IPS-NIHi11 (cell line): Measurements from ENCODE around the gene KRTCAP2.

Source experiments
- DNase-seq: peaks from one replicate; pipeline ENCODE4 v3.0.0; 2012; ENCODE audit warnings: mixed read lengths, low spot score

KRTCAP2 gene

DNA sequence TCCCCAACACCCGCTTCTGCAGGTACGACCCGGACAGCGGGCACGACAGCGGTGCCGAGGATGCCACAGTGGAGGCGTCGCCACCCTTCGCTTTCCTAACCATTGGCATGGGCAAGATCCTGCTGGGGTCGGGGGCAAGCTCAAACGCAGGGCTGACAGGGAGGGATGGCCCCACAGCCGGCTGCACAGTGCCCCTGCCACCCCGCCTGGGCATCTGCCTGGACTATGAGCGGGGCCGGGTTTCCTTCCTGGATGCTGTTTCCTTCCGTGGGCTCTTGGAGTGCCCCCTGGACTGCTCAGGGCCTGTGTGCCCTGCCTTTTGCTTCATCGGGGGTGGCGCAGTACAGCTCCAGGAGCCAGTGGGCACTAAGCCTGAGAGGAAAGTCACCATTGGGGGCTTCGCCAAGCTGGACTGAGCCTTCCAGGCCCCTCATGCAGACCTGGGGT is 10.7 kb upstream of the KRTCAP2 start:
- DNase-seq = no peak

DNA sequence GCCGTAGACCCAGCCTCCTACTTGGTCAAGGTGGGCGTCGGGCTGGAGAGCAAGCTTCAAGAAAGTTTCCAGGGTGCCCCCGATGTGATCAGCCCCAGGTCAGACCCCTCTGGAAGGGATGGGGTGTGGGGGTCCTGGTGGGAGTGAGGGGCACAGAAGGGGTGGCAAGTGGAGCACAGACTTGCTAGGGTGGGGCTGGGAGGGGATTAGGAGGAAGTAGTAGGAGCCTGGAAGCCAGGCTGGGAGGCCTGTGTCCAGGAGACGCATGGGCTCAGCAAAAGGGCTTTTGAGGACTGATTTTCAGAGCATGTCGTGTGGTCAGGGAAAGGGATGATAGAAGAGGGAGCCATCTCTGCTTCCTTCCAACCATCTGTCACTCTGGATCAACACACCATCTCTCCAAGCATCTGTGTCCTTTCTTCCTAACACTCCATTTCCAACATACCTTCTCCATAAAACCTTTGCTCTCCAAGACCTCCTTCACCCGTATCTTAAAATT is 9.0 kb upstream of the KRTCAP2 start:
- DNase-seq = no peak

DNA sequence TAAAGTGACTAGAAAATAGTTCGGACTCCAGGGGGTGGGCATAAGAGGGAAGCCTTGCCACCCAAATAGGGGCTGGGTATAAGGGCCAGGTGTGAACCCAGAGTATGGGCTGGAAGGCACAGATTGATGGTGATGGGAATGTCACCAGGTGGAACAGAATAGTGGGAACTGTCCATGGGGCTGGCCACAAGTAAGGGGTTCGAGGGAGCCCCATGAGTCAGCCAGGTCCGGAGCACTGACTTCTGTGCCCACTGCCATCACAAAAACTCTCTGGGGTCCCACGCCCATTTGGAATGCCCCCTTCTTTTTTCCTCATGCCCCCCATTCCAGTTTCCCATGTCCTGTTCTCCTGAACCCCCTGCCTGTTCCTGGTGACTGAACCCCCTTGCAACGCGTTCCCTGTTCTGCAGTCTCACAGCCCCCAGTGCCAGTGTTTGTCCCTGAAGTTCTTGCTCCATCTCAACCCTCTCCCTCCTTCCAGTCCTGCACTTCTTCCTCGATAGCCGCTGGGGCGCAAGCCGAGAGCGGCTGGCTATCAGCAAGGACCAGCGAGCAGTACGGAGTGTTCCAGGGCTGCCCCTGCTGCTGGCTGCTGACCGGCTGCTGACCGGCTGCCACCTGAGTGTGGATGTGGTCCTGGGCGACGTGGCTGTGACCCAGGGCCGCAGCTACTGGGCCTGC is 8.4 kb upstream of the KRTCAP2 start:
- DNase-seq = no peak

DNA sequence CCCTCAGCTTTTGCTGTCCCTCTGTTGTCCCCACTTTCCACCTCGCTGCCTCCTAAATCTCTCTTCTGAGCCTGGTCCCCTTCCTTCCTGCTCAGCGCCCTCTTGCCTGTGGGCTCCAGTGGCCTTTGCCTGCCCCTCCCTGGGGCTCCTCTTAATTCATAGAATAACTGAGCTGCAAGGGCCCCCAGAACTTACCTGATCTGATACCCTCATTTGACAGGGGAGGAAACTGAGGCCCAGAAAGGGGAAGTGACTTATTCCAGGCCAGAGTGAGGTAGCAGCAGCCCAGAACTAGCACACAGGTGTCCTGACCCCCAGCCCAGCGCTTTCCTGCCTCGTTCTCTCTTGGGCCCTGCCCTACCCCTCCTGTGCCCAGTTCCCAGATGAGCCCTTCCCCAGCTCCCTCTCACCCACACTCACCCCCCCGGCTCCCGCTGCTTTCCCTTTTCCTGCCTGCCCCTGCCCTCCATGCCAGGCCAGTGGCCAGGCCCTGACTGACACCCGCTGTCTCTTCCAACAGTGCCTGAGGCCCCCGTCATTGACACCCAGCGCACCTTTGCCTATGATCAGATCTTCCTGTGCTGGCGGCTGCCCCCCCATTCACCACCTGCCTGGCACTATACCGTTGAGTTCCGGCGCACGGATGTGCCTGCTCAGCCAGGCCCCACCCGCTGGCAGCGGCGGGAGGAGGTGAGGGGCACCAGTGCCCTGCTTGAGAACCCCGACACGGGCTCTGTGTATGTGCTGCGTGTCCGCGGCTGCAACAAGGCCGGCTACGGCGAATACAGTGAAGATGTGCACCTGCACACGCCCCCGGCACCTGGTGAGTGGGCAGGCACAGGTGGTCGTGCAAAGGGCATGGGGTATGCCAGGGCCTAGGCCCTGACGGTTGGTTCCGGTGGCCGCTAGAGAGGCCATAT is 6.3 kb upstream of the KRTCAP2 start:
- no peak for DNase-seq

DNA sequence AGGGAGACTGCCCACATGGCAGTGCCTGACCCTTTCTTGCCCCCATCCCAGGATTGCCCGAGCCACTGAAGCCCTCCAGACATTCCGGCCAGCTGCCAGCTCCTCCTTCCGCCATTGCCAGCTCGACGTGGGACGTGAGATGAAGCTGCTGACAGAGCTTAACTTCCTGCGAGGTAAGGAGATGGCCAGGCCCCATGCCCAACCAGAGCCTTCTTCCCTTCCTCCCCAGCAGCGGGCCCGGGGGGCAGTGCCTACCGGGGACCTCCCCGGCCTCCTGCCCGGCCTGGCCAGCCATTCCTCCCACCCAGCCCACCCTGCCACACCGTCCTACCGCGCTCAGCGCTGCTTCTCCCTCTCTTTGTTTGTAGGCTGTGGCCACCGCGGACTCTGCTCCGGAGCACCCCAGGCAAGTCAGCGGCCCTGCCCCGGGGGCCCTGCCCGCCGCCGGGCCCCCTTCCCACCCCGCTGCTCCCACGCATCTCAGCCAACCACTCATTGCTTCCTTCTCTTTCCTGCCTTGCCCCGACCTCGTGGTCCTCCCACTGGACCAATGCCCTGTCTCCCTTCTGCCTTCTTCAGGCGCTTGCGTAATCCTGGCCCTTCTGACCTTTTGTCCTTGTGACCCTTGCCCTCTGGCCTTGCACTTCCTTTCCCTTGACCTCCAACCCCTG is 5.5 kb upstream of the KRTCAP2 start:
- DNase-seq = no peak

DNA sequence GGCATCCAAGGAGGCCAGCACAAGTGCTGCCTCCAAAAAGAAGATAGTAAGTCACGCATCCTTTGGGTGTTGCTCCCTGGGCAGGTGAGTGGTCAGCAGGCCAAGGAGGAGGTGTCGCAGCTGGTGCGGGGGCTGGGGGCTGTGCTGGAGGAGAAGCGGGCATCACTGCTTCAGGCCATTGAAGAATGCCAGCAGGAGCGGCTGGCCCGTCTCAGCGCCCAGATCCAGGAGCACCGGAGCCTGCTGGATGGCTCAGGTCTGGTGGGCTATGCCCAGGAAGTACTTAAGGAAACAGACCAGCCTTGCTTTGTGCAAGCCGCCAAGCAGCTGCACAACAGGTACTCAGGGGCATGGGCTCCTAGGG is 4.8 kb upstream of the KRTCAP2 start:
- no peak for DNase-seq

DNA sequence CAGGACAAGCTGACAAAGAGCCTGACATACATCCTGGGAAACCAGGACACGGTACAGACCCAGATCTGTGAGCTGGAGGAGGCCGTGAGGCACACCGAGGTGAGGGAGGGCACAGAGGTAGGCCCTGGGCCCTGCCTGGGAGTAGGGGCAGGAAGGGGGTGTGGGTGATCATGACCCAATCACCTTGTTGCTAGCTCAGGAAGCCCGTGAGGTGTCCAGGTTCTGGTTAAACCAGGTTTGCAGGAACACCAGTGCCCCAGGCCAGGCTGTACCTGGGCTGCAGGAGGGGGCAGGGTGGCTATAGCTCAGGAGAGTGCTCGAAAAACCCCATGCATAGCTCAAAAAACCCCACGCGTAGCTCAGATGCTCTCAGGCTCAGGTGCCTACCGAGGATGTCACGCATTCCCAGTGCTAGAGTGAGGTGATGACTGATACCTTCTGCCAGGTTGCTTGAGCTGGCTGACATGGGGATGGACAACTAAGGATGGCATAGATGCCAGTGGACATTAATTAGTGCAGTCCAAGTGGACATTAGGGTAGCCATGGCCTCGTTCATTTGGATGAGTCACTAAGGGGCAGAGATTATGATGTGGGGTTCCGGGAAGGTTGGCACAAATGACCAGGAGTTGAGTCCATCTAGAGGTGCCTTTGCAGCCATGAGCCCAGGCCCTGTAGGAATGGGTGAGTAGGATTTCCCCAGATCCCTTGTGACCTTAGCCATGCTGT is 4.3 kb upstream of the KRTCAP2 start:
- DNase-seq = no peak

DNA sequence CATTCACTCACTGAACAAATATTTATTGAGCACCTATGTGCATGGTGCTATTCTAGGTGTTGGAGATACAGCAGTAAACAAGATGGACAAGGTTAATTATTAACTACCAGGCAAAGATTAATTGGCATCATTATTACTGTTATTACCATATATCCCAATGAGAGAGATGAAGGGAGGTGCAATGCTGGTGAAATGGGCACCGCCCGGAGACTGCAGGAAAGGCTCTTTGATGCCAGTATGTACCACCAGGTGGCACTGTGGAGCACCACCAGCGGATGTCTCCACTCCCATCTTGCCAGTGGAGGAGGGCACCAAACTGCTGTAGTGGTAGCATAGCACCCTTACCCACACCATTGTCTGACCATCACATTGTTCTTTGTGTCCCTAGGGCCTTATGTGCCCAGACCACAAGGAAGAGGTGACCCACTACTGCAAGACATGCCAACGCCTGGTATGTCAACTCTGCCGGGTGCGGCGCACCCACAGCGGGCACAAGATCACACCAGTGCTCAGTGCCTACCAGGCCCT is 3.5 kb upstream of the KRTCAP2 start:
- DNase-seq = peak; percentile 93

DNA sequence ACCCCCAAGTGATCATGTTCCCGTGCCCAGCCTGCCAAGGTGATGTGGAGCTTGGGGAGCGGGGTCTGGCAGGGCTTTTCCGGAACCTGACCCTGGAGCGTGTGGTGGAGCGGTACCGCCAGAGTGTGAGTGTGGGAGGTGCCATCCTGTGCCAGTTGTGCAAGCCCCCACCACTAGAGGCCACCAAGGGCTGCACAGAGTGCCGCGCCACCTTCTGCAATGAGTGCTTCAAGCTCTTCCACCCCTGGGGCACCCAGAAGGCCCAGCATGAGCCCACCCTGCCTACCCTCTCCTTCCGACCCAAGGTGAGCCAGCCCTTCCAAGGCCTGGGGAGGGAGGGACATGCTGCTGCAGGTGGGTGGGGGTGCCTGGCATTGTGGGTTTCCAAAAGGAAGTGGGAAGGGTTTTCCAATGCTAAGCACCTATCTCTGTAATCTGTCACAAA is 2.8 kb upstream of the KRTCAP2 start:
- DNase-seq = no peak

DNA sequence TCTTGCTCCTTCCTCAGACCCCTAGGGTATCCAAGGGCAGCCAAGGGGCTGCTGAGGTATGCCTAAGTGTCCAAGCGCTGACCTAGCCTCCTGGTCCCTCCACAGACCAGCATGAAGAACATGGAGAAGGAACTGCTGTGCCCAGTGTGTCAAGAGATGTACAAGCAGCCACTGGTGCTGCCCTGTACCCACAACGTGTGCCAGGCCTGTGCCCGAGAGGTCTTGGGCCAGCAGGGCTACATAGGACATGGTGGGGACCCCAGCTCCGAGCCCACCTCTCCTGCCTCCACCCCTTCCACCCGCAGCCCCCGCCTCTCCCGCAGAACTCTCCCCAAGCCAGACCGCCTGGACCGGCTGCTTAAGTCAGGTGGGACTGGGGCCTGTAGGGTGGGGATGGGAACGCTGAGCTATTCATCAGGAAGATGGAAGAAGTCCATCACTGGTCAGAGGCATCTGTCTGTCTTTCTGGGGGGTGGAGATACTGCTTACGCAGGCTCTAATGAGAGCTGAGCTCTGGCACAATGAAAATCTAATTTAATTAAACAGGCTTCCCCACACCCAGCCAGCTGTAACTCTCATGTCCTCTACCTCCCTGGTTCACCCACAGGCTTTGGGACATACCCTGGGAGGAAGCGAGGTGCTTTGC is 2.3 kb upstream of the KRTCAP2 start:
- no peak for DNase-seq

DNA sequence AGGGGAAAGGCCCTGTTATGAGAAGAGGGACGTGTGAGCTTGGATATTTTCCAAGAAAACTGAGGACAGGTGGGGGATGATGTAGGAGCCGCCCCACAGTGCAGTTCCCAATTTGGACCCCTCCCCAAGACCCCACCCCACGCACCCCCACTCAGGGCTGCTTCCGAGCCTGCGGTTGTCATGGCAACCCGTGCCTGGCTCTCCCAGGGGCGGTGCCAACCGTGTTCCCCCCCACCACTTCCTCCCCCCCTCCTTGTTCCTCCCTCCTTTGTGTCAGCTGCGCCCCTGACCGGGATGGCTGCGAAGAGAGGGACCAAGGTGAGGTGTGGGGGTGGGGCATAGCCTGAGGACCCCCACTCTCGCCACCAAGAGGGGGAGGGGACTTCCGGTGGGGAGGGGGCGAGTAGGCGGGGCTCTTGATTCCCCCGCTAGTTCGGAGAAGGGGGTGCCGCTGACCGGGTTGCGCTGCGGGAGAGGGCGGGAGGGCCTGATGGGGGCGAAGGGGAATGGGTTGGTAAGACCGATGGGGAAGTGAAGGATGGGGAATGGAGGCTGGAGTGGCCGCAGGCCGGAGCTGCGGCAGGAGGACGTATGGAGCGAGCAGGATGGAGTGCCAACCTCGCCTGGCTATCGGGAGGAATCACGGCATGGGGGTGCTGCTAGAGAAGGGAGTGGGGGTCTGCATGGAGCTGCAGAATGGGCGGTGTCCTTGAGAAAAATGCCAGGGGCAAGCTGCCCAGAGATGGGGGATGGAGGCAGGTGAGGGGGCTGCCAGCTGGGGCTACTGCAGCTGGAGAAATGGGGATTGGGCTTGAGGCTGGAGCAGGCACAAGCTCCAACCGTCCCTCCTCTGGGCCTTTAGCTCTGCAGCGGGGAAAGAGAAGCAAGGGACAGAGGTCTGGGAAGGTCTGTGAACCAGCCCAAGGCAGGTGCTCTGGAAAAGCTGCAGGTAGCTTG is 1.5 kb upstream of the KRTCAP2 start:
- peak; percentile 85 for DNase-seq

DNA sequence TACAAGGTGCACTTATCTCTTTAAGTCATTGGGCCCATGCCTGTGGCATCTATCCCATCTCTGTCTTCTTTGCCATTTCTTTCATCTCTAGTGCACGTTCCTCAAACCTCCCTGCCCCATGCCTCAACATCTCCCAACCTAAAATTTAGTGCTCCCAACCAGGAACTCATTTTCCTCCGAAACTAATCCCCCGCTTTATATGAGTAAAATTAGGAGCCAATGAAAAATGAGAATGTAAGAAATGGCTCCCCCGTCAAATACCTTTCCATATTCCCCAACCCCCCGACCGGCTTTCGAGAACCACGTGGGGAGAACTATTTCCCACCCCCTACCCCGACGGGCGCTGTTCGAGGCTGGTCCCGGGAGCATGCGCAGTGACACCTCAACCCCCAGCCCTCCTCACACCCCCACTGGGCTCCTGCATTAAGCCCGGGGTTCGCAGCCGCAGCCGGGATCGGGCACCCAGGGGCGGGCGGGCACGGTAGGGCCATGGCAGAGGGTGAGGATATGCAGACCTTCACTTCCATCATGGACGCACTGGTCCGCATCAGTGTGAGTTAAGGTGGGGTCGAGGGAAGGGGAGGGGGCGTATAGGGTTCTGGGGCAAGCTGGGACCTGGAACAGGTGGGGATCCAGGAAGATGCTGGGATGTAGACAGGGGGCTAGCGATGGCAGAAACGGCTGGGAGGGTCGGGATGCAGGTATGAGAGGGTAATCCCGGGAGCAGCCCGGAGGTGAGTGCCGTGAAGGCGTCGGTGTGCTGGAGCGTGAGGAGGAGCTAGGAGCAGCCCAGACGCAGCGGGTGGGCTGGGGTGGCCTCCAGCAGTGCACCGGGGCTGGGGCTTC is 597 bp upstream of the KRTCAP2 start, which contains the start of gene TRIM46:
TRIM46 (plus strand) TSS at position 372 of the 846 bp plus-strand sequence; CDS start at position 490, 118 bp downstream.
- peak; percentile 72 for DNase-seq

DNA sequence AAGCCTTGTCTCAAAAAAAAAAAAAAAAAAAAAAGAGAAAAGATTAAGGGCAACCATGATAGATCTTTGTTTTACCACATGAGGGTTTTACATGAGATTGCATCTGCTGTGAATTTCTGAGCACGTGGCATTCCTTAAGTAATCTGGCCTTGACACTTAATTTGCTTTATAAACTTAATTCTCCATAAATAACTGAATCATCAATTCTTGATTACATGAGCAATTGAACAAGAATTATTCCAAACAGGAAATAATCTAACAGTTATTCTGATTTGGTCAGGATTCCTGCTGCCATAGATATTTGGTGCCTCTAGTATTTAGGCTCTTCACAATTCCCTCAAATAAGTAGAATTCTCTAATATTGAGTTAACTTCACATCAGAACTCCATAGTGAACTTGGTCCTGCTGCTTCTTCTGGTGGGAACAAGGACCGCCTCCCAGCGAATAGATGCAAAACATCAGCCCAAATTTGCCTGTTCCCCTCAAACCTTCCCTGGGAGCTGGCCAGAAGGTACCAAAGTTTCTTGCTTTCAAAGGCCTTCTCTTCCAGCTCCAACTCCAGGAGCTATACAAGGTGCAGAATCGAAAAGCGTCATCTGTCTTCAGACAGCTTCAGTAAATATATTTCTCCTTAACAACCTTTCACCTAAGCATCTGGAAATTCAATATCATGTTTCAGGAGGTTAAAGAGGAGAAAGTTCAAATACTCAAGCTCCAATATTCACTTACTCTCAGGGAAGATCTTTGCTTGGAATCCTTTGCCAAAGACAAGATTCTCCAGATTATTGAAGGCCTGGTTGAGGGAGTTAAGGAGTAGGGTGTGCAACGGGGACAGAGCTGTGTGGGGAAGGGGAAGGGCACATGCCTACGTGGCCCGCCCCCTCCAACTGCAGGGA is 1.0 kb downstream of the KRTCAP2 start:
- no peak for DNase-seq

DNA sequence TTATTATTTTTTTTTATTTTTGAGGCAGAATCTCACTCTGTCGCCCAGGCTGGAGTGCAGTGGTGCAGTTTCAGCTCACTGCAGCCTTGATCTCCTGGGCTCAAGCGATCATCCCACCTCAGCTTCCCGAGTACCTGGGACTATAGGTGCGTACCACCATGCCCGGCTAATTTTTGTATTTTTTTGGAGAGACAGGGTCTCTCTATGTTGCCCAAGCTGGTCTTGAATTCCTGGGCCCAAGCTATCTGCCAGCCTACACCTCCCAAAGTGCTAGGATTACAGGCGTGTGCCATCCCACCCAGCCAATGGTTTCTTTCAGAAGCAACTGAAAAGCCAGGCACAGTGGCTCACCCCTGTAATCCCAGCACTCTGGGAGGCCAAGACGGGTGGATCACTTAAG is 2.3 kb downstream of the KRTCAP2 start:
- DNase-seq = no peak

DNA sequence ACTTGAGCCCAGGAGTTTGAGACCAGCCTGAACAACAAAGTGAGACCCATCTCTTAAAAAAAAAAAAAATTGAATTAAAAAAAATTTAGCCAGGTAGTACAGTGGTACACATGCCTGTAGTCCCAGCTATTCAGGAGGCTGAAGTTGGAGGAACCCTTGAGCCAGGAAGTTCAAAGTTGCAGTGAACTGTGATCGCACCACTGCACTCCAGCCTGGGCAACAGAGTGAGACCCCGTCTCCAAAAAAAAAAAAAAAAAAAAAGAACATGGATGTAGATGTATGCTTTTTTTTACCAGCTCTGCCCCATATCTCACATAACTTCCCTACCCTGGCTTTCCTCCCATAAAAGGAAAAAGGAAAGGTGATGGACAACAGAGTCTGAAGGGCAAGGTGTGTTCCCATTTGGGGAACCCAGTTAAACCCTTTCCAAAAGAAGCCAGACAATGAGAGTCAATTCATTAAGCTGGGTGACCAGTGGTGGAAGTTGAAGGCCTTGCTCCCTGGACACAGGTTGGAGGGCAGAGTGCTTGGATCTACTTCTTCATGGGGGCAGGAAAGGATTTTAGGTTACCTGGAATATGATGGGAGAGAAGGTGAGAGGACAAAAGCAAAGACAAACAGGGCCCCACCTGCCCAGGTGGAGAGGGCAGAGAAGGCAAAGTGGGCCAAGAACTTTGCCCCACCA is 2.9 kb downstream of the KRTCAP2 start:
- no peak for DNase-seq

DNA sequence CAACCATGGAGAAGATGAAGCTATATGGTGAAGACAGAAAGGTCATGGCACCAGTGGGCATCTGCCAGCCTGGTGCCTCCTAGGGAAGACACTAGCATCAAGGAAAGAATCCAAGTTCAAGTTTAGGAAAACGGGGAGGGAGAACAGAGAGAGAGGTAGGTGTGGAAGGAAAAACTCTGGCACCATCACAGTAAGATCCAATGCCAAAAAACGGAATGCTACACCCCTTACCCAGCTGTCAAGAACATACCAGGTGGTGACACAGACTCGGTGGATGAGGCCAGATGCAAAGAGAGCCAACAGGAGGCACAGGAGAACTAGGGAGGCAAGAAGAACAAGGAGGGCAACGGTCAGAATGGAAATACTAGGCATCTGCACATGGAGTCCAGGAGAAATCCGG is 3.6 kb downstream of the KRTCAP2 start:
- DNase-seq = no peak
